Astrocyte of the hippocampus (primary cell): Measurements from ENCODE around the gene DTX3.
"Not testable (repeated sequence)": the region's sequence is repeated elsewhere in the genome, so short reads cannot be mapped to it uniquely, and the experiment has no call there.

Source experiments
- DNase-seq: peaks from one replicate; pipeline ENCODE4 v3.0.0; 2011; ENCODE audit warnings: low read depth, low spot score

The DTX3 gene

GRCh38 chr12:57583008-57583831, 21.4 kb upstream of the DTX3 start:
- DNase-seq = peak; percentile 86

GRCh38 chr12:57584050-57584449, 20.6 kb upstream of the DTX3 start:
- no peak for DNase-seq

GRCh38 chr12:57584690-57585089, 19.9 kb upstream of the DTX3 start:
- no peak for DNase-seq

GRCh38 chr12:57585156-57585555, 19.5 kb upstream of the DTX3 start:
- DNase-seq = no peak

- DNase-seq = no peak
Observed at GRCh38 chr12:57586128-57586527, 18.5 kb upstream of the DTX3 start.

- DNase-seq = no peak
Observed at GRCh38 chr12:57586832-57587429, 17.7 kb upstream of the DTX3 start.

- DNase-seq = not testable (repeated sequence)
Observed at GRCh38 chr12:57588951-57589610, 15.5 kb upstream of the DTX3 start.

- DNase-seq = no peak
Observed at GRCh38 chr12:57590479-57590863, 14.2 kb upstream of the DTX3 start.

- peak; percentile 86 for DNase-seq
Observed at GRCh38 chr12:57590864-57591781, 13.5 kb upstream of the DTX3 start, which contains the start of gene PIP4K2C. TSS of gene PIP4K2C (plus strand) at chr12:57591192. CDS start at chr12:57591290, 98 bp downstream.

- DNase-seq = no peak
Observed at GRCh38 chr12:57591782-57592325, 12.8 kb upstream of the DTX3 start.

GRCh38 chr12:57592551-57593165, 12.0 kb upstream of the DTX3 start:
- DNase-seq = no peak

- no peak for DNase-seq
Observed at GRCh38 chr12:57593187-57593586, 11.4 kb upstream of the DTX3 start.

GRCh38 chr12:57600395-57600794, 4.2 kb upstream of the DTX3 start:
- no peak for DNase-seq

GRCh38 chr12:57602544-57602943, 2.1 kb upstream of the DTX3 start:
- DNase-seq = no peak

- no peak for DNase-seq
Observed at GRCh38 chr12:57603324-57603723, 1.3 kb upstream of the DTX3 start.

- DNase-seq = peak; percentile 70
Observed at GRCh38 chr12:57603815-57604453, 690 bp upstream of the DTX3 start.

- DNase-seq = peak; percentile 49
Observed at GRCh38 chr12:57604992-57605810, 577 bp downstream of the DTX3 start.

GRCh38 chr12:57605811-57606311, 1.2 kb downstream of the DTX3 start:
- no peak for DNase-seq

GRCh38 chr12:57606399-57606798, 1.8 kb downstream of the DTX3 start:
- DNase-seq = no peak
